ENCODE data around the gene KIF27.

- TF ChIP-seq EP300 (IDR thresholded peaks at IDR 0.05) (no peak), POLR2A (IDR thresholded peaks at IDR 0.05) (no peak), CTCF (IDR thresholded peaks at IDR 0.05) (no peak)
Observed at GRCh38 chr9:83935276-83935935, 14.2 kb upstream of the KIF27 start.

Data from suprapubic skin (tissue), 3 donors.